Effector memory CD4-positive, alpha-beta T cell (primary cell): ENCODE measurements around the gene GNG4.

Experiments
- DNase-seq, 3 donors: peaks; one replicate each; pipeline ENCODE4 v3.0.0-alpha.2; 2020
- H3K27ac ChIP-seq: 2 replicates; pipeline ENCODE4 v1.7.0; 2013; ENCODE audit warnings: mild to moderate bottlenecking, low read length, moderate library complexity; ENCODE audit not compliant: insufficient read depth, poor library complexity, severe bottlenecking
- H3K27me3 ChIP-seq: replicated peaks from 2 replicates; pipeline ENCODE4 v1.7.0; 2013; ENCODE audit warnings: mild to moderate bottlenecking, low read length; ENCODE audit not compliant: insufficient read depth, control insufficient read depth, poor library complexity, severe bottlenecking
- H3K36me3 ChIP-seq: 2 replicates; pipeline ENCODE4 v1.7.0; 2013; ENCODE audit warnings: mild to moderate bottlenecking, low read length, moderate library complexity; ENCODE audit not compliant: control insufficient read depth, insufficient read depth
- H3K4me1 ChIP-seq: 2 replicates; pipeline ENCODE4 v1.7.0; 2013; ENCODE audit warnings: low read length, mild to moderate bottlenecking; ENCODE audit not compliant: control insufficient read depth, insufficient read depth, poor library complexity, severe bottlenecking
- H3K4me3 ChIP-seq: 2 replicates; pipeline ENCODE4 v1.7.0; 2013; ENCODE audit warnings: low read length, low read depth, mild to moderate bottlenecking; ENCODE audit not compliant: insufficient read depth, poor library complexity, severe bottlenecking
- H3K9me3 ChIP-seq: 2 replicates; pipeline ENCODE4 v1.7.0; 2013; ENCODE audit warnings: mild to moderate bottlenecking, low read length, moderate library complexity; ENCODE audit not compliant: control insufficient read depth

Gene GNG4

GRCh38 chr1:235566084-235566483, 83.5 kb downstream of the GNG4 start:
- DNase-seq, result no peak

GRCh38 chr1:235563513-235564061, 86.0 kb downstream of the GNG4 start:
- Histone ChIP-seq H3K36me3 (no peaks in the 10 kb centered on the region), H3K27me3 (no peaks in the 10 kb centered on the region), H3K27ac (no peak overlapping the region), H3K4me3 (no peak overlapping the region), H3K9me3 (no peaks in the 10 kb centered on the region), H3K4me1 (no peaks in the 10 kb centered on the region)
- no peak for DNase-seq

More at GRCh38 chr1:235566084-235566483, 83.5 kb downstream of the GNG4 start:
- H3K4me1 ChIP-seq, result no peaks in the 10 kb centered on the region
- H3K4me3 ChIP-seq, result no peak overlapping the region
- no peaks in the 10 kb centered on the region for H3K27me3 ChIP-seq
- H3K36me3 ChIP-seq, result no peaks in the 10 kb centered on the region
- no peaks in the 10 kb centered on the region for H3K9me3 ChIP-seq
- H3K27ac ChIP-seq, result no peak overlapping the region

DNA sequence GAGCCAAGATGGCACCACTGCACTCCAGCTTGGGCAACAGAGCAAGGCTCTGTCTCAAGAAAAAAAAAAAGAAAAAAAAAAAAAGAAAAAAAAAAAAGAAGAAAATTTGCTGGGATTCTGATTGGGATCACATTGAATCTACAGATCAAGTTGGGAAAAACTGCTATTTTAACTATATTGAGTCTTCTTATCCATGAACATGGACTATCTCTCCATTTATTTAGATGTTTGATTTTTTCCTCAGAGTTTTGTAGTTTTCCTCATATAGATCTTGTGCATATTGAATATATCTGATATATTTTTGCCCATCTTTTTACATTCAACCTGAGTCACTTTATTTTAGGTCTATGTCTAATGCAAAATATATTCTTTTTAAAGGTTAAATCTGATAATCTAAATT, 87.0 kb downstream of the GNG4 start:
- Histone ChIP-seq H3K36me3 (no peaks in the 10 kb centered on the region), H3K4me3 (no peak overlapping the region), H3K4me1 (no peaks in the 10 kb centered on the region), H3K27ac (no peak overlapping the region), H3K9me3 (no peaks in the 10 kb centered on the region), H3K27me3 (no peaks in the 10 kb centered on the region)
- DNase-seq, result no peak

DNA sequence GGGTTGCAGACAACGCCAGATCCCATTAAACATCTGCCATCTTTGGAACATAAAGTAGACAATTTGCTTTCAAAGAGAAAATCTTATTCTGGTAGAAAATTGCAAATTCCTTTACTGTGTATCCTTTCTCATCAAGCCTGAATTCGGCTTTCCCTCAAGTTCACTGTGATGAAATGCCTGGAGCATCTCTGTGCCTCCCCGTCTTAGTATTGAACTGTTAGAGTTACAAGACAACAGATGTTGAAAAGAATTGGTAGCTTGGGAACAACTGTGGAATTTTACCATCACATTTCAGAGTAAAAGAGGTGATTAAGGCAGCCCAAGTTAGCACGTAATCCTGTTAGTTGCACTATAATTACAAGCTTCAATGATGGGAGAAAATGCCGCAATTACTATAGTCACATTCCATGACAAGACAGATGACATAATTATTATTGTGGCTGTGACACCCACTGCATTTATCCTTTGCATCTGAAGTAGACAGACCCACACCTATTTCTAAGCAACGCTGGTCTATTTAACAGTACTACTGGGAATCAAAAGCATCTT, 90.9 kb downstream of the GNG4 start:
- no peak overlapping the region for H3K27ac ChIP-seq
- DNase-seq, result no peak
- no peak overlapping the region for H3K4me3 ChIP-seq
- H3K36me3 ChIP-seq, result no peaks in the 10 kb centered on the region
- H3K4me1 ChIP-seq, result no peaks in the 10 kb centered on the region
- H3K27me3 ChIP-seq, result no peaks in the 10 kb centered on the region
- H3K9me3 ChIP-seq, result no peaks in the 10 kb centered on the region

GRCh38 chr1:235557495-235557894, 92.1 kb downstream of the GNG4 start:
- DNase-seq, result no peak
- Histone ChIP-seq H3K27ac (no peak overlapping the region), H3K27me3 (no peaks in the 10 kb centered on the region), H3K4me1 (no peaks in the 10 kb centered on the region), H3K9me3 (no peaks in the 10 kb centered on the region), H3K4me3 (no peak overlapping the region), H3K36me3 (no peaks in the 10 kb centered on the region)

GRCh38 chr1:235556807-235557206, 92.8 kb downstream of the GNG4 start:
- no peaks in the 10 kb centered on the region for H3K4me1 ChIP-seq
- no peak overlapping the region for H3K4me3 ChIP-seq
- no peak overlapping the region for H3K27ac ChIP-seq
- no peaks in the 10 kb centered on the region for H3K9me3 ChIP-seq
- DNase-seq, result no peak
- no peaks in the 10 kb centered on the region for H3K36me3 ChIP-seq
- H3K27me3 ChIP-seq, result no peaks in the 10 kb centered on the region

GRCh38 chr1:235553112-235553551, 96.5 kb downstream of the GNG4 start:
- H3K4me3 ChIP-seq, result no peak overlapping the region
- no peak for DNase-seq
- no peaks in the 10 kb centered on the region for H3K27me3 ChIP-seq
- no peaks in the 10 kb centered on the region for H3K36me3 ChIP-seq
- H3K9me3 ChIP-seq, result no peaks in the 10 kb centered on the region
- H3K4me1 ChIP-seq, result no peaks in the 10 kb centered on the region
- no peak overlapping the region for H3K27ac ChIP-seq

DNA sequence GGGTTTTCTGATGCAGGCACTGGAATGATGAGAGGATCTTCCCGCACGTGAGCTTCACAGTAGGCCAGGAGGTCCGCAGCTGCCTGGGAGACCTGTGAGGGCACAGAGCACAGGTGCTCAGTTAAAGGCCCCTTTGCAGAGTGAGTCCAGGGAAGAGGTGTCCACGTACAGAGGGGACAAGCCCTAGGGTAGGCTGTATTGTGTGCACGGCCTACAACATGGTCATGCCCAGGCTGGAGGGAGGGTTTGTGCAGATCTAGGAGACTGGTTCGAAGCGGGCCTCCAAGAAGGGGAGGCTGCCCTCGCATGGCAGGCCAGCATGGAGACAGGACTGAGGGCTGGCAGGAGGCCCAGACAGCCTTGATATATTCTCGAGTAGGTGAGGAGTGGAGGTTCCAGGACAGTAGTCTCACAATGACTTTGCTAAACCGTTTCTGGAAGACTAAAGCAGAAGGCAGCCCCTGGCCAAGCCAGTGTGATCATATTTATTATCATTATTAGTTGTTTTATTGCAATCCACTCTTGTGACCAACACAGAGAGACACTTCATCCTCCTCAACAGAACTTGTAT, 97.4 kb downstream of the GNG4 start:
- H3K4me3 ChIP-seq, result no peak overlapping the region
- H3K4me1 ChIP-seq, result no peaks in the 10 kb centered on the region
- no peaks in the 10 kb centered on the region for H3K36me3 ChIP-seq
- H3K9me3 ChIP-seq, result no peaks in the 10 kb centered on the region
- DNase-seq, result no peak
- H3K27ac ChIP-seq, result no peak overlapping the region
- no peaks in the 10 kb centered on the region for H3K27me3 ChIP-seq

- H3K27ac ChIP-seq, result no peak overlapping the region
- no peak for DNase-seq
- no peaks in the 10 kb centered on the region for H3K4me1 ChIP-seq
- no peaks in the 10 kb centered on the region for H3K36me3 ChIP-seq
- no peaks in the 10 kb centered on the region for H3K9me3 ChIP-seq
- H3K4me3 ChIP-seq, result no peak overlapping the region
- H3K27me3 ChIP-seq, result no peaks in the 10 kb centered on the region
Measured at GRCh38 chr1:235549351-235550139, 100.0 kb downstream of the GNG4 start.
